Calu3 (cell line): ENCODE measurements around the gene RNF115. TPM values are rescaled to one million over a fixed set of nuclear protein-coding genes. Genes with fewer than 3 reads are reported as not detected.

Experiments used
- BruUV-seq: library from RNA; stranded (reverse); fragments of 400-500 nt; replicated peaks from 2 replicates; lab custom pipeline; 2021; lab: Mats Ljungman, UMichigan
- CTCF ChIA-PET: fragments of 300-600 bp; sonication (Branson Sonifier 250); formaldehyde crosslinking; loops from one replicate; lab custom pipeline; 2022; ENCODE audit warnings: antibody characterized with exemption; lab: Charles Lee
- DNase-seq: peaks from one replicate; pipeline ENCODE4 v3.0.0; 2022
- H3K27ac Mint-ChIP-seq: one replicate; pipeline ENCODE4 v1.8.0; 2022; ENCODE audit warnings: mixed read lengths; ENCODE audit not compliant: unreplicated experiment
- H3K27me3 Mint-ChIP-seq: one replicate; pipeline ENCODE4 v1.8.0; 2022; ENCODE audit warnings: mixed read lengths; ENCODE audit not compliant: unreplicated experiment
- H3K36me3 Mint-ChIP-seq: one replicate; pipeline ENCODE4 v1.8.0; 2022; ENCODE audit warnings: mild to moderate bottlenecking, moderate library complexity, mixed read lengths; ENCODE audit not compliant: insufficient read depth, unreplicated experiment
- H3K4me1 Mint-ChIP-seq: one replicate; pipeline ENCODE4 v1.8.0; 2022; ENCODE audit warnings: mild to moderate bottlenecking, low read depth, mixed read lengths; ENCODE audit not compliant: unreplicated experiment
- H3K4me3 Mint-ChIP-seq: one replicate; pipeline ENCODE4 v1.8.0; 2022; ENCODE audit warnings: mild to moderate bottlenecking, low read depth, moderate library complexity, mixed read lengths; ENCODE audit not compliant: unreplicated experiment
- H3K9me3 Mint-ChIP-seq: one replicate; pipeline ENCODE4 v1.8.0; 2022; ENCODE audit warnings: low read depth, mixed read lengths; ENCODE audit not compliant: unreplicated experiment
- intact Hi-C: fragments of 100-400 bp; cut with micrococcal nuclease; formaldehyde crosslinking; loops from one replicate; pipeline ENCODE4 v1.10.0; 2022; ENCODE audit not compliant: unreplicated experiment
- total RNA-seq: library from RNA; stranded (reverse); gene quantifications from 2 replicates; pipeline ENCODE4 v1.2.3, GENCODE V29; 2022
- TF ChIP-seq, protein P1 (sequence below): fragments of 200-600 bp; IDR thresholded peaks from one replicate; pipeline ENCODE4 v1.8.0; 2022; ENCODE audit warnings: antibody characterized with exemption; ENCODE audit not compliant: unreplicated experiment

The RNF115 gene
- total RNA-seq, 1 experiment from 2014 or later = 9.5 TPM

GRCh38 chr1:145863282-145864018 is 39.6 kb upstream of the RNF115 start:
- TF ChIP-seq, protein P1, sequence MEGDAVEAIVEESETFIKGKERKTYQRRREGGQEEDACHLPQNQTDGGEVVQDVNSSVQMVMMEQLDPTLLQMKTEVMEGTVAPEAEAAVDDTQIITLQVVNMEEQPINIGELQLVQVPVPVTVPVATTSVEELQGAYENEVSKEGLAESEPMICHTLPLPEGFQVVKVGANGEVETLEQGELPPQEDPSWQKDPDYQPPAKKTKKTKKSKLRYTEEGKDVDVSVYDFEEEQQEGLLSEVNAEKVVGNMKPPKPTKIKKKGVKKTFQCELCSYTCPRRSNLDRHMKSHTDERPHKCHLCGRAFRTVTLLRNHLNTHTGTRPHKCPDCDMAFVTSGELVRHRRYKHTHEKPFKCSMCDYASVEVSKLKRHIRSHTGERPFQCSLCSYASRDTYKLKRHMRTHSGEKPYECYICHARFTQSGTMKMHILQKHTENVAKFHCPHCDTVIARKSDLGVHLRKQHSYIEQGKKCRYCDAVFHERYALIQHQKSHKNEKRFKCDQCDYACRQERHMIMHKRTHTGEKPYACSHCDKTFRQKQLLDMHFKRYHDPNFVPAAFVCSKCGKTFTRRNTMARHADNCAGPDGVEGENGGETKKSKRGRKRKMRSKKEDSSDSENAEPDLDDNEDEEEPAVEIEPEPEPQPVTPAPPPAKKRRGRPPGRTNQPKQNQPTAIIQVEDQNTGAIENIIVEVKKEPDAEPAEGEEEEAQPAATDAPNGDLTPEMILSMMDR = no peak
- no peaks in the 10 kb centered on the region for H3K9me3 Mint-ChIP-seq
- no TSS peak for BruUV-seq
- H3K27me3 Mint-ChIP-seq = peaks cover 44% of the 10 kb centered on the region
- H3K4me3 Mint-ChIP-seq = no peak overlapping the region
- peaks cover 19% of the 10 kb centered on the region for H3K36me3 Mint-ChIP-seq
- DNase-seq = no peak
- intact Hi-C loops = no loop called here
- peaks cover 2% of the 10 kb centered on the region for H3K4me1 Mint-ChIP-seq
- H3K27ac Mint-ChIP-seq = no peak overlapping the region
- CTCF ChIA-PET = interaction anchor here (1.1 kb wide), 1 partner anchor 18 kb away, joined by 4 read pairs; the partner anchor contains the start of gene NUDT17

- Mint-ChIP-seq H3K4me3 (peak overlapping the region; percentile 98), H3K27ac (peak overlapping the region; percentile 84), H3K9me3 (no peaks in the 10 kb centered on the region), H3K27me3 (peaks cover 15% of the 10 kb centered on the region), H3K4me1 (peaks cover 9% of the 10 kb centered on the region), H3K36me3 (peaks cover 24% of the 10 kb centered on the region)
- CTCF ChIA-PET = interaction anchor here (0.7 to 3.1 kb wide), 15 partner anchors 8 to 173 kb away, joined by 3 to 77 read pairs (median 6); partner anchors contain the start of genes ANKRD34A, LIX1L, NUDT17 and PEX11B
- intact Hi-C loops = loop anchor here (2.0 kb wide), 1 partner anchor 27 kb away; no protein-coding TSS in a partner anchor
- no TSS peak for BruUV-seq
- TF ChIP-seq, protein P1 = no peak
- peak; percentile 95 for DNase-seq
Measured at GRCh38 chr1:145859491-145860023, 35.7 kb upstream of the RNF115 start.

GRCh38 chr1:145858901-145859490 is 35.1 kb upstream of the RNF115 start, which contains the start of gene PIAS3:
TSS of gene PIAS3 (minus strand) at chr1:145859081. CDS start at chr1:145858990, 91 bp downstream.
- peaks cover 9% of the 10 kb centered on the region for H3K4me1 Mint-ChIP-seq
- peak; percentile 98 for DNase-seq
- no peaks in the 10 kb centered on the region for H3K9me3 Mint-ChIP-seq
- peak within 1 kb of the TSS; percentile 98 for H3K4me3 Mint-ChIP-seq
- CTCF ChIA-PET = interaction anchor here (0.5 to 3.1 kb wide), 20 partner anchors 9 to 448 kb away, joined by 3 to 77 read pairs (median 5); partner anchors contain the start of genes ANKRD34A, ANKRD35, LIX1L and NUDT17
- intact Hi-C loops = loop anchor here (2.0 kb wide), 1 partner anchor 28 kb away; no protein-coding TSS in a partner anchor
- H3K36me3 Mint-ChIP-seq = peaks cover 24% of the 10 kb centered on the region
- BruUV-seq = TSS peak; percentile 72
- H3K27me3 Mint-ChIP-seq = peaks cover 11% of the 10 kb centered on the region
- TF ChIP-seq, protein P1 = no peak
- H3K27ac Mint-ChIP-seq = peak within 1 kb of the TSS; percentile 84

DNA sequence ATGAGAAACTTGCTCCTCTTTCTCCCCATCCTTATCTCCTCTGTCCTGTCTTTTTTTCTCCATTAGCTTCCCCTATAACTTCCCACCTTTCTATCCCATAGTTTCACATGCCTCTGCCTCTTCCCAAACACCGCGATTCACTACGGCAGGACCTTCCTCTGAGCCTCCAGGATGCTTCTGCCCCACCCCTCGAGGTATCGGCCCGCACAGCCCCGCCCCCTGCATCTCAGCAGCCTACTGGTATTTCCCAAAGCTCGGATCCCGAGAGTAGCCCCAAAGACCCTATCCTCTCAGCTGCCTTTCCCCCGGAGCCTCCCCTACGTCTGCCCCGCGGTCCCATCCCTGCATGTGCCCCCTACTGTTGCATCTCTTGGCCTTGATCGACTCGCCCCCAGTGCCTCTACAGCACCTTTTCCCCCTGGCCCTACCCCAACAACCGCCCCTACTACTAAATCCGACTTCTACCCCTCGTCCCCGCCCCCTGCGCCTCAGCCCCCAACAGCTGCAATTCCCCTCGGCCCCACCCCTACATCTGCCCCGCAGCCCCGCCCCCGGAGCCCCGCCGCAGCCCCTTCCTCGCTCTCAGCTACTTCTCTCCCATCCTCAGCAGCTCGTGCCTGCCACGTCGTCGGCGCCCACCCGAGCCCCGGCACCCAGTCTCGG is 34.5 kb upstream of the RNF115 start:
- TF ChIP-seq, protein P1 = no peak
- CTCF ChIA-PET = interaction anchor here (0.5 to 3.1 kb wide), 18 partner anchors 10 to 447 kb away, joined by 3 to 77 read pairs (median 6); partner anchors contain the start of genes ANKRD35, LIX1L, NUDT17 and PEX11B
- Mint-ChIP-seq H3K36me3 (peaks cover 24% of the 10 kb centered on the region), H3K4me3 (peak overlapping the region; percentile 98), H3K4me1 (peaks cover 9% of the 10 kb centered on the region), H3K9me3 (no peaks in the 10 kb centered on the region), H3K27ac (peak overlapping the region; percentile 84), H3K27me3 (peaks cover 4% of the 10 kb centered on the region)
- no TSS peak for BruUV-seq
- DNase-seq = peak; percentile 61
- intact Hi-C loops = loop anchor here (2.0 kb wide), 1 partner anchor 28 kb away; no protein-coding TSS in a partner anchor
